Testis (tissue), 2 donors: Measurements from ENCODE around the gene CRISPLD2.

Source experiments
- CTCF ChIP-seq, 3 experiments: fragments of 450-650 bp in 2 of 3; fragments of 200-600 bp in 1 of 3; sonication (generic) in 1 of 3; IDR thresholded peaks; one replicate each; pipeline ENCODE4 v1.5.1; 2016 to 2019; ENCODE audit warnings: antibody characterized with exemption in 3 of 3, mild to moderate bottlenecking in 2 of 3, moderate library complexity in 1 of 3
- POLR2A ChIP-seq: fragments of 450-650 bp; IDR thresholded peaks from one replicate; pipeline ENCODE4 v1.6.1; 2017; ENCODE audit warnings: antibody characterized with exemption, mild to moderate bottlenecking, moderate library complexity

GRCh38 chr16:84841787-84842300 is 22.1 kb downstream of the CRISPLD2 start:
- no peak for TF ChIP-seq POLR2A
- no peak for TF ChIP-seq CTCF (IDR thresholded peaks at IDR 0.05)
